ENCODE data around the gene PNMT. TPM values are rescaled to one million over a fixed set of nuclear protein-coding genes. Genes with fewer than 3 reads are reported as not detected.
A peak's percentile ranks its signal among the peaks of the same experiment; 100 is the strongest.

Gene PNMT
- polyA plus RNA-seq, 1 experiment: not detected

DNA sequence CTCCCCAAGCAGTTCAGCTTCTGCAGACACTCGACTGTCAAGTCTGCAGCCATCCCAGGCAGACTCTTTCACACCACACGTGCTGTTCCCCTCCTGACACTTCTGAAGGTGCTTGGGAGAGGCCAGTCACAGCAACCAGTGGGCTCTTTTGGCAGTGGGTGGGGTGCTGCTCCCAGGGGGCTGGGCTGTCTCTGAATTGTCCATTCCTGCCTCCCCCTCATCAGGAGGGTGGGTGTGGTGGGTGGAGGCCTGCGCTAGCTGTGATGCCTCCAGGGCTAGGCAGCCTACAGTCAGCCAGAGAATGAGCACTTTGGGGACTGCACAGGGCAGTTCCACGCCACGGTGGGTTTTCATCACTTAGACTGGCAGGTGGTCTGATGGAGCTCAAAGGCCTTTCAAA, 21.0 kb upstream of the PNMT start:
- Histone ChIP-seq H3K27me3 (ENCODE audit: control insufficient read depth, insufficient read depth, low read length) (no peaks in the 10 kb centered on the region), H3K4me3 (ENCODE audit: low read depth, low read length) (no peak overlapping the region), H3K9me3 (ENCODE audit: control insufficient read depth, insufficient read depth, low read length) (no peaks in the 10 kb centered on the region), H3K27ac (ENCODE audit: low read depth, low read length) (no peak overlapping the region)
- ChIA-PET CTCF (interaction anchor here (0.7 to 1.2 kb wide), 3 partner anchors 13 to 25 kb away, joined by 3 to 4 read pairs (median 3); no protein-coding TSS in a partner anchor), POLR2A (no interaction called here)
- DNase-seq (ENCODE audit: low read depth, low spot score): no peak
- TF ChIP-seq, protein P1, sequence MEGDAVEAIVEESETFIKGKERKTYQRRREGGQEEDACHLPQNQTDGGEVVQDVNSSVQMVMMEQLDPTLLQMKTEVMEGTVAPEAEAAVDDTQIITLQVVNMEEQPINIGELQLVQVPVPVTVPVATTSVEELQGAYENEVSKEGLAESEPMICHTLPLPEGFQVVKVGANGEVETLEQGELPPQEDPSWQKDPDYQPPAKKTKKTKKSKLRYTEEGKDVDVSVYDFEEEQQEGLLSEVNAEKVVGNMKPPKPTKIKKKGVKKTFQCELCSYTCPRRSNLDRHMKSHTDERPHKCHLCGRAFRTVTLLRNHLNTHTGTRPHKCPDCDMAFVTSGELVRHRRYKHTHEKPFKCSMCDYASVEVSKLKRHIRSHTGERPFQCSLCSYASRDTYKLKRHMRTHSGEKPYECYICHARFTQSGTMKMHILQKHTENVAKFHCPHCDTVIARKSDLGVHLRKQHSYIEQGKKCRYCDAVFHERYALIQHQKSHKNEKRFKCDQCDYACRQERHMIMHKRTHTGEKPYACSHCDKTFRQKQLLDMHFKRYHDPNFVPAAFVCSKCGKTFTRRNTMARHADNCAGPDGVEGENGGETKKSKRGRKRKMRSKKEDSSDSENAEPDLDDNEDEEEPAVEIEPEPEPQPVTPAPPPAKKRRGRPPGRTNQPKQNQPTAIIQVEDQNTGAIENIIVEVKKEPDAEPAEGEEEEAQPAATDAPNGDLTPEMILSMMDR (IDR thresholded peaks at IDR 0.05; ENCODE audit: low read depth, low read length): no peak

DNA sequence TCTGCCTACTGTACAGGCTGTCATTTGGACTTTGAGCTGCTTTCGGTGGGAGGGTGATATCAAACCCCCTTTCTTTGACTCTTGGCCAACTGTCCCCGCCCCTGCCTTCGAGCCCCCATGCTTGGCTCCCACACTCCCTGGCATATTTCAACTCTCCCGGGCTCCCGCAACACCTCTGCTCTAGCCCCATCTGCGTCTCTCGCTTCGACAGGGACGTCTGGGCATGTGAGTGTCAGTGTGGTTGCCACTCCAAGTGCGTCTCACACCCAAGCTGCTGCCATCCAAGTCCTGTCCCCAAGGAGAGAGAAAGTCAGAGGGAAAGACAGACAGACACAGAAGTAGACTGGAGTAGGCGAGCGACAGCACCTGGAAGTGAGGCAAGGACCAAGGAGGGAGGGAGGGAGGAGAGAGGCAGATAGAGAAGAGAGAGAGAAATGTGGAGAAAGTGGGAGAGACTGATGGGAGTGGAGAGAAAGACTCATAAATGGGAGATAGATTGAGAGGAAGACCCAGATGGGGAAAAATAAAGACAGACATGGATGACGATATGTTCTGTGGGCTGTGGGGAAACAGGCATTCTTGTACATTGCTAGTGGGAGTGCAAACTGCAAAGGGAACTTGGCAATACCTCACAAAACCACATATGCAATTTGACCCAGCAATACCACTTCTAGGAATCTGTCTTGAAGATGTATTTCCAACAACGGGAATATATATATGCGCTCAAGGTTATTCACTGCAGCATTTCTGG, 19.5 kb upstream of the PNMT start:
- Histone ChIP-seq H3K27me3 (ENCODE audit: control insufficient read depth, insufficient read depth, low read length) (no peaks in the 10 kb centered on the region), H3K4me3 (ENCODE audit: low read depth, low read length) (no peak overlapping the region), H3K27ac (ENCODE audit: low read depth, low read length) (no peak overlapping the region), H3K9me3 (ENCODE audit: control insufficient read depth, insufficient read depth, low read length) (no peaks in the 10 kb centered on the region)
- ChIA-PET CTCF (interaction anchor here (1.2 to 7.4 kb wide), 2 partner anchors 15 to 26 kb away, joined by 3 to 62 read pairs; no protein-coding TSS in a partner anchor), POLR2A (no interaction called here)
- peak; percentile 57 for DNase-seq (ENCODE audit: low read depth, low spot score)
- TF ChIP-seq, protein P1 (IDR thresholded peaks at IDR 0.05; ENCODE audit: low read depth, low read length): no peak

DNA sequence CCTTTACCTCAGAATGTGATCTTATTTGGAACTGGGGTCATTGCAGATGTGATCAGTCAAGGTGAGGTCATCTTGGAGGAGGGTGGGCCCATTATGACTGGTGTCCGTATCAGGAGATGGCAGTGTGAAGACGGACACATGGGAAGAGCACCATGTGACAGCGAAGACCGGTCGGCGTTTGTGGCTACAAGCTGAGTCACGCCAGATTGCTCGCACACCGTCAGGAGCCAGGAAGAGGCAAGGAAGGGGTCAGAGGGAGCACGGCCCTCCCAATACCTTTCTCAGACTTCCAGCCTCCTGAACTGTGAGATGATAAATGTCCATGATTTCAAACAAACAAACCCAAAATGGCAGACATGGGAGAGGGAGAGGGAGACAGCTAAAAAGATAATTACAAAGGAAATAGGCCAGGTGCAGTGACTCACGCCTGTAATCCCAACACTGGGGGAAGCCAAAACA, 18.1 kb upstream of the PNMT start:
- DNase-seq (ENCODE audit: low read depth, low spot score): no peak
- Histone ChIP-seq H3K4me3 (ENCODE audit: low read depth, low read length) (no peak overlapping the region), H3K27me3 (ENCODE audit: control insufficient read depth, insufficient read depth, low read length) (no peaks in the 10 kb centered on the region), H3K9me3 (ENCODE audit: control insufficient read depth, insufficient read depth, low read length) (no peaks in the 10 kb centered on the region), H3K27ac (ENCODE audit: low read depth, low read length) (no peak overlapping the region)
- TF ChIP-seq, protein P1 (IDR thresholded peaks at IDR 0.05; ENCODE audit: low read depth, low read length): no peak
- ChIA-PET CTCF (interaction anchor here (1.4 to 7.4 kb wide), 3 partner anchors 12 to 27 kb away, joined by 4 to 62 read pairs (median 6); no protein-coding TSS in a partner anchor), POLR2A (interaction anchor here (0.6 to 1.8 kb wide), 2 partner anchors 9 to 11 kb away, joined by 3 to 4 read pairs; no protein-coding TSS in a partner anchor)

DNA sequence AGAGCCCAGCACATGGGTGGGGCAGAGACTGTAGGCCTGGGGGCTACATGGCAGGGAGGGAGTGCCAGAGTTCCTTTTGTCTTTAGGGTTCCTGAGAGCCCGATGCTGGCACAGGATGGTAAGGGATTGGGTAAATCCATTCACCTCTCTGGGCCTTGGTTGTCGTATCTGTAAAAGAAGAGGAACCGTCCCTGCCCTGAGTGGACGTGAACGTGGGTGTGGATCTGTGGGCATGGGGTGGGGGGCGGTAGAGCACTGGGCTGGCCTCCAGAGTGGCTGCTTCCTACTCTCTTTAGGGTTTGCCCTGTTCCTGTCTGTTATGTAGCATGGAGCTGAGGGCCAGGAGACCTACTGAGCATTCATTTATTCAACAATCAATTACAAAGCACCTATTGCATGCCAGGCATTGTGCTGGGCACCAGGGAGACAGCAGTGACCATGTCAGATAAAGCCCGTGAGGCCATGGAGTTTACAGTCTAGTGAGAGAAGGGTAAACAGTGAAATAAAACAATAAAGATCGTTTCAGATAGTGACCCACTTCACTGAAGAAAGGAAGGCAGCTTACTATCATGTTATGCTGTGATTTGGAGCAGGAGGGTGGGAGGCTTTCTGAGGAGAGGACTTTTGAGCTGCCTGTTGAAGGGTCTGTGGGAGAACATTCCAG, 16.2 kb upstream of the PNMT start:
- TF ChIP-seq, protein P1 (IDR thresholded peaks at IDR 0.05; ENCODE audit: low read depth, low read length): no peak
- H3K27me3 ChIP-seq (ENCODE audit: control insufficient read depth, insufficient read depth, low read length): no peaks in the 10 kb centered on the region
- DNase-seq (ENCODE audit: low read depth, low spot score): no peak
- H3K9me3 ChIP-seq (ENCODE audit: control insufficient read depth, insufficient read depth, low read length): no peaks in the 10 kb centered on the region
- ChIA-PET POLR2A (interaction anchor here (0.6 kb wide), 1 partner anchor 24 kb away, joined by 3 read pairs; no protein-coding TSS in a partner anchor), CTCF (interaction anchor here (1.4 to 7.4 kb wide), 3 partner anchors 17 to 29 kb away, joined by 3 to 62 read pairs (median 5); no protein-coding TSS in a partner anchor)
- H3K27ac ChIP-seq (ENCODE audit: low read depth, low read length): no peak overlapping the region
- no peak overlapping the region for H3K4me3 ChIP-seq (ENCODE audit: low read depth, low read length)

All from AG04450 (cell line).